Gastroesophageal sphincter (tissue), 4 donors: ENCODE measurements around the gene TAGLN2. TPM values are rescaled to one million over a fixed set of nuclear protein-coding genes. Genes with fewer than 3 reads are reported as not detected.

Experiments used
- ATAC-seq: fragments of 150-250 bp; one replicate; pipeline ENCODE4 v1.9.1; 2016; ENCODE audit warnings: mild to moderate bottlenecking, moderate library complexity
- H3K27ac ChIP-seq, 4 donors: fragments of 200-600 bp; sonication (generic) in 3 of 4; 1 replicate in 3 of 4; 2 replicates in 1 of 4; pipeline ENCODE4 v1.5.1; 2016 to 2019
- H3K27me3 ChIP-seq: fragments of 200-600 bp; sonication (generic); one replicate; pipeline ENCODE4 v1.5.1; 2019
- H3K36me3 ChIP-seq, 2 donors: fragments of 200-600 bp; sonication (generic); one replicate each; pipeline ENCODE4 v1.5.1; 2019; ENCODE audit warnings: control low read depth in 1 of 2
- H3K4me1 ChIP-seq, 3 donors: fragments of 200-600 bp; sonication (generic); 1 replicate in 2 of 3; 2 replicates in 1 of 3; pipeline ENCODE4 v1.5.1; 2016 to 2019; ENCODE audit warnings: control low read depth in 2 of 3
- H3K4me3 ChIP-seq, 2 donors: fragments of 200-600 bp; sonication (generic); one replicate each; pipeline ENCODE4 v1.5.1; 2019; ENCODE audit warnings: mild to moderate bottlenecking in 1 of 2, moderate library complexity in 1 of 2
- H3K9me3 ChIP-seq, 3 donors: fragments of 200-600 bp; sonication (generic); one replicate each; pipeline ENCODE4 v1.5.1; 2017 to 2019; ENCODE audit warnings: control low read depth in 2 of 3
- EP300 ChIP-seq: sonication (generic); formaldehyde crosslinking; IDR thresholded peaks from one replicate; pipeline ENCODE4 v1.6.1; 2017; ENCODE audit warnings: antibody characterized with exemption, mild to moderate bottlenecking
- POLR2A ChIP-seq, 2 donors: fragments of 450-650 bp; IDR thresholded peaks; one replicate each; pipeline ENCODE4 v1.6.1; 2017; ENCODE audit warnings: antibody characterized with exemption in 2 of 2, mild to moderate bottlenecking in 2 of 2, moderate library complexity in 1 of 2
- POLR2AphosphoS5 ChIP-seq: sonication (generic); formaldehyde crosslinking; IDR thresholded peaks from one replicate; pipeline ENCODE4 v1.6.1; 2017; ENCODE audit warnings: antibody characterized with exemption
- WGBS, 2 donors: methylation state at CpG; one replicate each; pipeline ENCODE4 v1.1.5; 2018; ENCODE audit warnings: low coverage in 1 of 2; 5-methylcytosine and 5-hydroxymethylcytosine counted together
- total RNA-seq, 4 donors: library from RNA; depleted of rRNA; stranded (reverse); fragments of >200 nt; gene quantifications; one replicate each; pipeline ENCODE4 v1.1.0, GENCODE V29; 2016
- TF ChIP-seq, protein P1 (sequence below), 4 experiments: fragments of 200-600 bp in 2 of 4; fragments of 450-650 bp in 2 of 4; sonication (generic) in 1 of 4; IDR thresholded peaks; one replicate each; pipeline ENCODE4 v1.5.1; 2017 to 2019; ENCODE audit warnings: antibody characterized with exemption in 4 of 4, mild to moderate bottlenecking in 2 of 4, moderate library complexity in 2 of 4

TAGLN2 gene
- total RNA-seq, 4 donors from 2014 or later, result 75.3 to 239 (median 217) TPM

DNA sequence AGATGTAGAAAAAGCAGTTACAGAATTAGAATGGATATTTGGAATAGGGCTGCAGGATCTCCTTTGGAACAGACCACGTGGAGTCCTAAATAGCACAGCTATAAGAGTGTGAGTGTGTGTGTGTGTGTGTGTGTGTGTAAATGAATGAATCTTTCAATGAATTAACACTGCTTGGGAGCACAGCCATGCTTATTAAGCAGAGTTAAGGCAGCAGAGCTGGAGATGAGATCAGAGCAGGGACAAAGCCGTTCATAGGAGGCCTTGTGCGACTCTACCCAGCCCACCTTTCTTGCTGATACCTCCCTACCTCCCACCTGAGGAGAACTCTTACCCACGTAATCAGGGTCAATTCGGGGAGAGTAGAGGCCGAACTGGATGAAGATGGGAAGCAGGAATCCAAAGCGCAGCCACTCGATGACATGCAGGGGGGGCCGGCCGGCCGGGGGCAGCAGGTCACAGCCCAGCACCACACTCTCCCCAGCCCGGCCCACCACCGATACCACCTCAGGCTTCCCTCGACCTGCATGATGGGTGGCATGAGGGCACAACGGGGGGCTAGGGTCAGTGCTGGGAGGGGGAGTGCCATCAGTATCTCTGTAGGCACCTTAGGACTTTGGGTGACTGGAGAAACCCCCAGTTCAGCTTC, 17.4 kb upstream of the TAGLN2 start:
- 49 to 83% methylated on average over 2 to 5 of the region's 15 CpGs for WGBS, 2 donors
- Histone ChIP-seq H3K4me1 (peaks cover 3 to 16% (median 5%) of the 10 kb centered on the region in 3 donors), H3K27me3 (peaks cover 57% of the 10 kb centered on the region), H3K27ac (no peak overlapping the region), H3K4me3 (no peak overlapping the region), H3K36me3 (no peaks in the 10 kb centered on the region), H3K9me3 (no peaks in the 10 kb centered on the region)
- no peak for ATAC-seq
- TF ChIP-seq POLR2AphosphoS5 (no peak), EP300 (no peak), POLR2A (IDR thresholded peaks at IDR 0.05) (no peak)
- TF ChIP-seq, protein P1, sequence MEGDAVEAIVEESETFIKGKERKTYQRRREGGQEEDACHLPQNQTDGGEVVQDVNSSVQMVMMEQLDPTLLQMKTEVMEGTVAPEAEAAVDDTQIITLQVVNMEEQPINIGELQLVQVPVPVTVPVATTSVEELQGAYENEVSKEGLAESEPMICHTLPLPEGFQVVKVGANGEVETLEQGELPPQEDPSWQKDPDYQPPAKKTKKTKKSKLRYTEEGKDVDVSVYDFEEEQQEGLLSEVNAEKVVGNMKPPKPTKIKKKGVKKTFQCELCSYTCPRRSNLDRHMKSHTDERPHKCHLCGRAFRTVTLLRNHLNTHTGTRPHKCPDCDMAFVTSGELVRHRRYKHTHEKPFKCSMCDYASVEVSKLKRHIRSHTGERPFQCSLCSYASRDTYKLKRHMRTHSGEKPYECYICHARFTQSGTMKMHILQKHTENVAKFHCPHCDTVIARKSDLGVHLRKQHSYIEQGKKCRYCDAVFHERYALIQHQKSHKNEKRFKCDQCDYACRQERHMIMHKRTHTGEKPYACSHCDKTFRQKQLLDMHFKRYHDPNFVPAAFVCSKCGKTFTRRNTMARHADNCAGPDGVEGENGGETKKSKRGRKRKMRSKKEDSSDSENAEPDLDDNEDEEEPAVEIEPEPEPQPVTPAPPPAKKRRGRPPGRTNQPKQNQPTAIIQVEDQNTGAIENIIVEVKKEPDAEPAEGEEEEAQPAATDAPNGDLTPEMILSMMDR (IDR thresholded peaks at IDR 0.05), result no peak

DNA sequence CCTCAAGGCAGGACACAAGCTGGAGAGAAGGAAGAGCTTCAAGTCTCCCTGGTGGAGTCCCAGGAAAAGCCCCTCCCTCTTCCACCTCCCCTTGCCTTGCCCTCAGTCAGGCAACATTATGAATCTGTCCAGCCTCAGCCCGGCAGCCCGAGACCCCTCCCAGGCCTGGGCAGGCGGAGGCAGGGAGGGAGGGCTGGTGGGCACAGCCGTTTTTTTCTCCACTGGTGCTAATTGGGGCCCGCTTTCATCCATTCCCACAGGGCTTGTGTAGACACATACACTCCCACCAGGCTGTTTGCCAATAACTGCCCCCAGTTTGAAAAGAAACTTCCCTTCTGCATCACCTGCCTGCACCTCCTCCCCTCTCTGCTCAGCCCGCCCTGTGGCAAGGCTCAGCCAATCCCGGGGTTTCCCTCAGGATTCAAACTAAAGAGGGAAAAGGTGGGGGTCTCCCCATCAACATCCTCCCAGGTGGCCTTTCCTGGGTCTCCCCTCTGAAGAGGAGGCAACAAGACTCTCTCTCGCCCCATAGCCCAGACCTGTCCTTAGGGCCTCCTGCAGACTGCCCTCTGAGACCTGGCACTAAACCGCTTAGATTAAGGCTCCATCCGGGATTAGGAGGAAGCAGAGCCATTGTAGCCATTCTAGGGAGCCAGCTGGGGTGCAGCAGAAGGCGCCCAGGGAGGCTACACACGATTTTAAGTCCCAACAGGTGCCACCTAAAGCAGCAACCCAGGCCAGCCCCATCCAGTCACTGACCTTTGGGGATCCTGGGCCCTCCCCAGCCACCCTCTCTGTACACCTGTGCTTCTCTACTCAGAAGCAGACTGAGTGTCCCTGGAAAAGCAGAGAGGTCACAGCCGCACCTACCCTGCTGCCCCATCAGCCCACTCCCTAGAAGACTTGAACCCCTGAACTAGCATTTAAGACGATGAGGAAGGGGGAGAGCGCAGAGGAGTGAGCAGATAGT, 16.6 kb upstream of the TAGLN2 start:
- TF ChIP-seq POLR2A (IDR thresholded peaks at IDR 0.05) (no peak), EP300 (no peak), POLR2AphosphoS5 (no peak)
- TF ChIP-seq, protein P1 (IDR thresholded peaks at IDR 0.05), result no peak
- no peaks in the 10 kb centered on the region for H3K36me3 ChIP-seq
- no peak for ATAC-seq
- H3K9me3 ChIP-seq, result no peaks in the 10 kb centered on the region
- H3K27ac ChIP-seq, result no peak overlapping the region
- no peak overlapping the region for H3K4me3 ChIP-seq
- H3K27me3 ChIP-seq, result peaks cover 66% of the 10 kb centered on the region
- WGBS, 2 donors, result 78 to 90% methylated on average over 2 to 6 of the region's 15 CpGs
- H3K4me1 ChIP-seq, result peaks cover 3 to 18% (median 5%) of the 10 kb centered on the region in 3 donors

DNA sequence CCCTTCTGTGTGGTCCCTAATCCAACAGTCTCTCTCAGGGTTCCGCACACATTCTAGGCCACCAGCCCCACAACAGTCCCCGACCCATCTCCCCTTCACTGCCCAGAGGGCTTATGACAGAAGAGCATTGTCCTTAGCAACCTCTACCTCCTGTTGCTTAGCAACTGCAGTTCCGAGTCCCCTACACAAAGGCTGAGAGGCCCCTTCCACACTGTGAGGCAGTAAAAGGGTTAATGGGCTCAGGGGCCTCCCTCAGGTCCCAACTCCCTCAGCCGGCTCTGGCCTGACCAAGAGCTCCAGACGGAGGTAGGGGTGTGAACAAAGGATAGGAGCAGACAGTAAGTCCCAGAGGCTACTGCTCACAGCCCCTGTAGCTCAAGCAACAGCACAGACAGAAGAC, 15.8 kb upstream of the TAGLN2 start:
- peaks cover 70% of the 10 kb centered on the region for H3K27me3 ChIP-seq
- no peak overlapping the region for H3K27ac ChIP-seq
- no peak overlapping the region for H3K4me3 ChIP-seq
- no peak for ATAC-seq
- WGBS, 2 donors, result no CpG with 5 or more reads among the region's 5 CpGs
- peaks cover 3 to 23% (median 7%) of the 10 kb centered on the region in 3 donors for H3K4me1 ChIP-seq
- no peak for TF ChIP-seq EP300
- TF ChIP-seq POLR2A (IDR thresholded peaks at IDR 0.05), result no peak
- TF ChIP-seq, protein P1 (IDR thresholded peaks at IDR 0.05), result no peak
- TF ChIP-seq POLR2AphosphoS5, result no peak
- H3K36me3 ChIP-seq, result no peaks in the 10 kb centered on the region
- H3K9me3 ChIP-seq, result no peaks in the 10 kb centered on the region

DNA sequence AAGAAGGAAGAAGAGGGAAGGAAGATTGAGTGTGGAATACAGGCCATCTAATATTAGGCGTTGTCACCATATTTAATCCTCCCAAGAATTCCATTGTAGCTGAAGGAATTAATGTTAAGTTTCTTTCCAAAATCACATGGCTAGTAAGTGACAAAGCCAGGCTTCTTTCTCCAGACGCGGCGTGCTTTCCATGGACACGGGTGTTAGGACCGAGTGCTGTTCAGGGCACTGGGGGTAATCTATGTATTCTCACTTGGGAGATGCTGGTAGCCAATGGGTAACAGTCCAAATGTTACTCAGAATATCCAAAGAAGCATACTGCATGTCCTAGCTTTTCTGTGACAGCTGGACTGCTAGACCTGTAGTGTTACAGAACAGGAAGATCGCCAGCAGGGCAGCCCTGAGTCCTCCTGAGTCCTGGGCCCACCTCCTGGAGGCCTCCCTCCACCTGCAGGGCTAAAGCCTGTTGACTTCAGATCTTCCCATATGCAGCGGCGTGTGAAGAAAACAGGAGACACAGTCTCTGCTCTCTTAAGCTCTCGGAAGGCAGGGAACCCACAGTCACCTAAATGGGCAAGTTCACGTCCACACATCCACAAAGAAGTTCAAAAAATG, 14.8 kb upstream of the TAGLN2 start:
- Histone ChIP-seq H3K4me1 (peaks cover under 1 to 16% (median 3%) of the 10 kb centered on the region in 3 donors), H3K27me3 (peaks cover 75% of the 10 kb centered on the region), H3K36me3 (no peaks in the 10 kb centered on the region), H3K27ac (no peak overlapping the region), H3K9me3 (no peaks in the 10 kb centered on the region), H3K4me3 (no peak overlapping the region)
- TF ChIP-seq, protein P1 (IDR thresholded peaks at IDR 0.05), result no peak
- TF ChIP-seq EP300, result no peak
- TF ChIP-seq POLR2A (IDR thresholded peaks at IDR 0.05), result no peak
- TF ChIP-seq POLR2AphosphoS5, result no peak
- no peak for ATAC-seq
- WGBS, 2 donors, result 86 to 96% methylated on average over 1 to 6 of the region's 11 CpGs
